Panc1 (cell line): Measurements from ENCODE around the gene MCCC2. TPM values are rescaled to one million over a fixed set of nuclear protein-coding genes. Genes with fewer than 3 reads are reported as not detected.
"Not testable (repeated sequence)": the region's sequence is repeated elsewhere in the genome, so short reads cannot be mapped to it uniquely, and the experiment has no call there.

Source experiments
- ATAC-seq: fragments of 200-7000 bp; cut with Tn5 transposase; 2 replicates; pipeline ENCODE4 v1.9.1; 2020; ENCODE audit warnings: mild to moderate bottlenecking, moderate library complexity
- BruUV-seq: library from RNA; stranded (reverse); fragments of 400-500 nt; replicated peaks from 2 replicates; lab custom pipeline; 2021; lab: Mats Ljungman, UMichigan
- CTCF ChIA-PET: fragments of 300-600 bp; sonication (Branson Sonifier 250); formaldehyde crosslinking; loops from one replicate; lab custom pipeline; 2022; ENCODE audit warnings: antibody characterized with exemption; lab: Charles Lee
- POLR2A ChIA-PET: fragments of 300-600 bp; sonication (Branson Sonifier 250); formaldehyde crosslinking; loops from one replicate; lab custom pipeline; 2022; ENCODE audit warnings: antibody characterized with exemption; lab: Charles Lee
- DNase-seq: peaks from one replicate; pipeline ENCODE4 v3.0.0-alpha.2; 2010; ENCODE audit warnings: low read depth, low spot score
- H3K27ac ChIP-seq: 2 replicates; pipeline ENCODE4 v1.5.1; 2011; ENCODE audit warnings: mild to moderate bottlenecking, low read length, inconsistent platforms
- H3K27me3 ChIP-seq: fragments of 200-500 bp; sonication (Bioruptor generic); 2 replicates; pipeline ENCODE4 v1.6.0; 2014; ENCODE audit warnings: low read length, inconsistent platforms; ENCODE audit not compliant: control insufficient read depth, insufficient read depth
- H3K36me3 ChIP-seq: fragments of 200-500 bp; sonication (Bioruptor generic); 2 replicates; pipeline ENCODE4 v1.5.1; 2014; ENCODE audit warnings: inconsistent platforms, mild to moderate bottlenecking, low read length, moderate library complexity; ENCODE audit not compliant: control insufficient read depth, insufficient read depth
- H3K4me1 ChIP-seq: 2 replicates; pipeline ENCODE4 v1.5.1; 2011; ENCODE audit warnings: inconsistent platforms, mild to moderate bottlenecking, low read length, moderate library complexity; ENCODE audit not compliant: control insufficient read depth, insufficient read depth
- H3K4me3 ChIP-seq, 2 experiments: 2 replicates each; pipeline ENCODE4 v1.5.1; 2011 to 2012; ENCODE audit warnings: low read depth in 2 of 2, low read length in 2 of 2, mild to moderate bottlenecking in 2 of 2, inconsistent platforms in 1 of 2, moderate library complexity in 1 of 2
- H3K9me3 ChIP-seq: fragments of 200-500 bp; sonication (Bioruptor generic); 2 replicates; pipeline ENCODE4 v1.5.1; 2014; ENCODE audit warnings: low read depth, mild to moderate bottlenecking, inconsistent platforms, low read length, moderate library complexity; ENCODE audit not compliant: control insufficient read depth, insufficient read depth
- POLR2AphosphoS5 ChIP-seq: IDR thresholded peaks from 2 replicates; pipeline ENCODE4 v1.6.1; 2012; ENCODE audit warnings: mild to moderate bottlenecking, low read depth, low read length, moderate library complexity
- SIN3A ChIP-seq: IDR thresholded peaks from 2 replicates; pipeline ENCODE4 v1.6.1; 2012; ENCODE audit warnings: low read depth, mild to moderate bottlenecking, low read length, moderate library complexity, borderline replicate concordance; ENCODE audit not compliant: insufficient read depth
- TCF7L2 ChIP-seq: IDR thresholded peaks from 2 replicates; pipeline ENCODE4 v1.6.1; 2011; ENCODE audit warnings: mild to moderate bottlenecking, low read depth, low read length, inconsistent platforms
- in situ Hi-C: cut with HindIII; loops from 2 replicates; pipeline ENCODE4 v1.10.0; 2016; ENCODE audit warnings: low sequenced_read_pairs, low pct_unique_long_range_greater_than_20kb
- intact Hi-C: fragments of 100-400 bp; cut with micrococcal nuclease; formaldehyde crosslinking; loops from one replicate; pipeline ENCODE4 v1.10.0; 2022; ENCODE audit not compliant: unreplicated experiment
- total RNA-seq: library from RNA; stranded (reverse); gene quantifications from one replicate; pipeline ENCODE4 v1.2.1, GENCODE V29; 2021; ENCODE audit not compliant: unreplicated experiment
- TF ChIP-seq, protein P1 (sequence below), 2 experiments: IDR thresholded peaks; 2 replicates each; pipeline ENCODE4 v1.6.1; 2011 to 2012; ENCODE audit warnings: low read depth in 2 of 2, control low read depth in 1 of 2, low read length in 1 of 2, mild to moderate bottlenecking in 1 of 2, moderate library complexity in 1 of 2; ENCODE audit not compliant: insufficient read depth in 1 of 2
- TF ChIP-seq, protein P2 (sequence below): fragments of 450-650 bp; IDR thresholded peaks from 2 replicates; pipeline ENCODE4 v1.5.1; 2017; ENCODE audit warnings: mild to moderate bottlenecking

The MCCC2 gene
- total RNA-seq, 1 experiment from 2014 or later = 74.1 TPM

DNA sequence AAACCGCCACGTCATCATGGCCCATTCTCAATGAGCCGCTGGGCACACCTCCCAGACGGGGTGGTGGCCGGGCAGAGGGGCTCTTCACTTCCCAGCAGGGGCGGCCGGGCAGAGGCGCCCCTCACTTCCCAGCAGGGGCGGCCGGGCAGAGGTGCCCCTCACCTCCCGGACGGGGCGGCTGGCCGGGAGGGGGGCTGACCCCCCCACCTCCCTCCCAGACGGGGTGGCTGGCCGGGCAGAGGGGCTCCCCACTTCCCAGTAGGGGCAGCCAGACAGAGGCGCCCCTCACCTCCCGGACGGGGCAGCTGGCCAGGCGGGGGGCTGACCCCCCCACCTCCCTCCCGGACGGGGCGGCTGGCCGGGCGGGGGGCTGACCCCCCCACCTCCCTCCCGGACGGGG is 35.6 kb upstream of the MCCC2 start:
- BruUV-seq, CTCF ChIA-PET, intact Hi-C loops: not testable (repeated sequence)

DNA sequence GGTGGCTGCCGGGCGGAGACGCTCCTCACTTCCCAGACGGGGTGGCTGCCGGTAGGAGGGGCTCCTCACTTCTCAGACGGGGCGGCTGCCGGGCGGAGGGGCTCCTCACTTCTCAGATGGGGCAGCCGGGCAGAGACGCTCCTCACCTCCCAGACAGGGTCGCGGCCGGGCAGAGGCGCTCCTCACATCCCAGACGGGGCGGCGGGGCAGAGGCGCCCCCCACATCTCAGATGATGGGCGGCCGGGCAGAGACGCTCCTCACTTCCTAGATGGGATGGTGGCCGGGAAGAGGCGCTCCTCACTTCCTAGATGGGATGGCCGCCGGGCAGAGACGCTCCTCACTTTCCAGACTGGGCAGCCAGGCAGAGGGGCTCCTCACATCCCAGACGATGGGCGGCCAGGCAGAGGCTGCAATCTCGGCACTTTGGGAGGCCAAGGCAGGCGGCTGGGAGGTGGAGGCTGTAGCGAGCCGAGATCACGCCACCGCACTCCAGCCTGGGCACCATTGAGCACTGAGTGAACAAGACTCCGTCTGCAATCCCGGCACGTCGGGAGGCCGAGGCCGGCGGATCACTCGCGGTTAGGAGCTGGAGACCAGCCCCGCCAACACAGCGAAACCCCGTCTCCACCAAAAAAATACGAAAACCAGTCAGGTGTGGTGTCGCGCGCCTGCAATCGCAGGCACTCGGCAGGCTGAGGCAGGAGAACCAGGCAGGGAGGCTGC is 35.0 kb upstream of the MCCC2 start:
- H3K4me3 ChIP-seq, H3K9me3 ChIP-seq, H3K27me3 ChIP-seq, intact Hi-C loops, H3K4me1 ChIP-seq, ATAC-seq, in situ Hi-C loops, BruUV-seq, POLR2A ChIA-PET, DNase-seq, H3K27ac ChIP-seq, CTCF ChIA-PET: not testable (repeated sequence)
- H3K36me3 ChIP-seq = peaks cover 30% of the 10 kb centered on the region

More for the DNA sequence above, 35.6 kb upstream of the MCCC2 start:
- H3K36me3 ChIP-seq = peaks cover 26% of the 10 kb centered on the region
- in situ Hi-C loops, H3K4me3 ChIP-seq, POLR2A ChIA-PET, DNase-seq, H3K27ac ChIP-seq, H3K27me3 ChIP-seq, H3K9me3 ChIP-seq, ATAC-seq, H3K4me1 ChIP-seq: not testable (repeated sequence)

DNA sequence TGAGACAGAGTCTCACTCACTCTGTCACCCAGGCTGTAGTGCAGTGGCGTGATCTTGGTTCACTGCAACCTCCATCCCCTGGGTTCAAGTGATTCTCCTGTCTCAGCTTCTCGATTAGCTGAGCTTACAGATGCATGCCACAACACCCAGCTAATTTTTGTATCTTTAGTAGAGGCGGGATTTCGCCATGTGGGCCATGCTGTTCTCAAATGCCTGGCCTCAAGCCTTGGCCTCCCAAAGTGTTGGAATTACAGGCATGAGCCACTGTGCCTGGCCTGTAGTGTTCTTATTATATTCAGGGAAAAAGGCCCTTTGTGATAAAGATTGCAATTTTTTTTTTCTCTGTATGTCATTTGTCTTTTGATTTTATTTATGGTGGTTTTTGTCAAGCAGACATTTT is 24.0 kb upstream of the MCCC2 start:
- Histone ChIP-seq H3K9me3 (no peaks in the 10 kb centered on the region), H3K27me3 (no peaks in the 10 kb centered on the region), H3K36me3 (peaks cover 37% of the 10 kb centered on the region), H3K27ac (no peak overlapping the region), H3K4me3 (no peak overlapping the region), H3K4me1 (no peaks in the 10 kb centered on the region)
- intact Hi-C loops (loop anchor here (10.0 kb wide), 1 partner anchor 192 kb away; no protein-coding TSS in a partner anchor), in situ Hi-C loops (no loop called here)
- ATAC-seq = no peak
- no peak for TF ChIP-seq TCF7L2
- TF ChIP-seq, protein P1, sequence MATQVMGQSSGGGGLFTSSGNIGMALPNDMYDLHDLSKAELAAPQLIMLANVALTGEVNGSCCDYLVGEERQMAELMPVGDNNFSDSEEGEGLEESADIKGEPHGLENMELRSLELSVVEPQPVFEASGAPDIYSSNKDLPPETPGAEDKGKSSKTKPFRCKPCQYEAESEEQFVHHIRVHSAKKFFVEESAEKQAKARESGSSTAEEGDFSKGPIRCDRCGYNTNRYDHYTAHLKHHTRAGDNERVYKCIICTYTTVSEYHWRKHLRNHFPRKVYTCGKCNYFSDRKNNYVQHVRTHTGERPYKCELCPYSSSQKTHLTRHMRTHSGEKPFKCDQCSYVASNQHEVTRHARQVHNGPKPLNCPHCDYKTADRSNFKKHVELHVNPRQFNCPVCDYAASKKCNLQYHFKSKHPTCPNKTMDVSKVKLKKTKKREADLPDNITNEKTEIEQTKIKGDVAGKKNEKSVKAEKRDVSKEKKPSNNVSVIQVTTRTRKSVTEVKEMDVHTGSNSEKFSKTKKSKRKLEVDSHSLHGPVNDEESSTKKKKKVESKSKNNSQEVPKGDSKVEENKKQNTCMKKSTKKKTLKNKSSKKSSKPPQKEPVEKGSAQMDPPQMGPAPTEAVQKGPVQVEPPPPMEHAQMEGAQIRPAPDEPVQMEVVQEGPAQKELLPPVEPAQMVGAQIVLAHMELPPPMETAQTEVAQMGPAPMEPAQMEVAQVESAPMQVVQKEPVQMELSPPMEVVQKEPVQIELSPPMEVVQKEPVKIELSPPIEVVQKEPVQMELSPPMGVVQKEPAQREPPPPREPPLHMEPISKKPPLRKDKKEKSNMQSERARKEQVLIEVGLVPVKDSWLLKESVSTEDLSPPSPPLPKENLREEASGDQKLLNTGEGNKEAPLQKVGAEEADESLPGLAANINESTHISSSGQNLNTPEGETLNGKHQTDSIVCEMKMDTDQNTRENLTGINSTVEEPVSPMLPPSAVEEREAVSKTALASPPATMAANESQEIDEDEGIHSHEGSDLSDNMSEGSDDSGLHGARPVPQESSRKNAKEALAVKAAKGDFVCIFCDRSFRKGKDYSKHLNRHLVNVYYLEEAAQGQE (IDR thresholded peaks at IDR 0.05; ENCODE audit: insufficient read depth in 1 of 2, low read depth in 2 of 2, low read length in 1 of 2) = no peak
- TF ChIP-seq POLR2AphosphoS5 = no peak
- TF ChIP-seq SIN3A = no peak
- TF ChIP-seq, protein P2, sequence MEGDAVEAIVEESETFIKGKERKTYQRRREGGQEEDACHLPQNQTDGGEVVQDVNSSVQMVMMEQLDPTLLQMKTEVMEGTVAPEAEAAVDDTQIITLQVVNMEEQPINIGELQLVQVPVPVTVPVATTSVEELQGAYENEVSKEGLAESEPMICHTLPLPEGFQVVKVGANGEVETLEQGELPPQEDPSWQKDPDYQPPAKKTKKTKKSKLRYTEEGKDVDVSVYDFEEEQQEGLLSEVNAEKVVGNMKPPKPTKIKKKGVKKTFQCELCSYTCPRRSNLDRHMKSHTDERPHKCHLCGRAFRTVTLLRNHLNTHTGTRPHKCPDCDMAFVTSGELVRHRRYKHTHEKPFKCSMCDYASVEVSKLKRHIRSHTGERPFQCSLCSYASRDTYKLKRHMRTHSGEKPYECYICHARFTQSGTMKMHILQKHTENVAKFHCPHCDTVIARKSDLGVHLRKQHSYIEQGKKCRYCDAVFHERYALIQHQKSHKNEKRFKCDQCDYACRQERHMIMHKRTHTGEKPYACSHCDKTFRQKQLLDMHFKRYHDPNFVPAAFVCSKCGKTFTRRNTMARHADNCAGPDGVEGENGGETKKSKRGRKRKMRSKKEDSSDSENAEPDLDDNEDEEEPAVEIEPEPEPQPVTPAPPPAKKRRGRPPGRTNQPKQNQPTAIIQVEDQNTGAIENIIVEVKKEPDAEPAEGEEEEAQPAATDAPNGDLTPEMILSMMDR = no peak
- no peak for DNase-seq
- ChIA-PET POLR2A (no interaction called here), CTCF (no interaction called here)
- no TSS peak for BruUV-seq
